ENCODE data around the gene FBXL14.

DNA sequence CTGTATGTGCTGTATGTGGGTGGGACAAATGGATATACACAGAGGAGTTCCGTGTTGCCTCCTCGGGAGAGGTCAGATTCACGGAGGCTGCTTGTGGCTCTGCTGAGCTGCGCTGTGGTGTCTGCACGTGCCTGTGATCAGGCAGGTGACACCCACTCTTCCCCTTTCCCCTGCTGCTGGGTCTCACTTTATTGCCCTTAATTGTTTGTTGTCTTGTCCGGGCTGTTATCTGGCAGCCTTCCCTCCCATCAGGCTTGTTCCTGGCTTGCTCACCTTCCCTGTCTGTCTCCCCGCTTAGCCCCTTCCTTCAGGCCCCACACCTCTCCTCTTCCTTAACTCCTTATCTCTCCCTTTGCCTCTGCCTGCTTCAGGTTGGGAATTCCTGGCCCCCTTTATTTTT, 48.1 kb upstream of the FBXL14 start:
- TF ChIP-seq EZH2phosphoT487 (IDR thresholded peaks at IDR 0.05; ENCODE audit: low read length) (no peak), EZH2 (optimal IDR thresholded peaks at IDR 0.05; ENCODE audit: low read depth, low read length) (no peak)
- TF ChIP-seq, protein P1, sequence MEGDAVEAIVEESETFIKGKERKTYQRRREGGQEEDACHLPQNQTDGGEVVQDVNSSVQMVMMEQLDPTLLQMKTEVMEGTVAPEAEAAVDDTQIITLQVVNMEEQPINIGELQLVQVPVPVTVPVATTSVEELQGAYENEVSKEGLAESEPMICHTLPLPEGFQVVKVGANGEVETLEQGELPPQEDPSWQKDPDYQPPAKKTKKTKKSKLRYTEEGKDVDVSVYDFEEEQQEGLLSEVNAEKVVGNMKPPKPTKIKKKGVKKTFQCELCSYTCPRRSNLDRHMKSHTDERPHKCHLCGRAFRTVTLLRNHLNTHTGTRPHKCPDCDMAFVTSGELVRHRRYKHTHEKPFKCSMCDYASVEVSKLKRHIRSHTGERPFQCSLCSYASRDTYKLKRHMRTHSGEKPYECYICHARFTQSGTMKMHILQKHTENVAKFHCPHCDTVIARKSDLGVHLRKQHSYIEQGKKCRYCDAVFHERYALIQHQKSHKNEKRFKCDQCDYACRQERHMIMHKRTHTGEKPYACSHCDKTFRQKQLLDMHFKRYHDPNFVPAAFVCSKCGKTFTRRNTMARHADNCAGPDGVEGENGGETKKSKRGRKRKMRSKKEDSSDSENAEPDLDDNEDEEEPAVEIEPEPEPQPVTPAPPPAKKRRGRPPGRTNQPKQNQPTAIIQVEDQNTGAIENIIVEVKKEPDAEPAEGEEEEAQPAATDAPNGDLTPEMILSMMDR (IDR thresholded peaks at IDR 0.05; ENCODE audit: low read length) = no peak
